HG02678 (cell line): ENCODE results near the gene ZCCHC12.

ENCODE experiments used
- ATAC-seq: cut with Tn5 transposase; IDR thresholded peaks from one replicate; pipeline ENCODE4 v1.9.1; 2021; ENCODE audit warnings: mild to moderate bottlenecking, moderate library complexity; ENCODE audit not compliant: unreplicated experiment

Gene ZCCHC12

GRCh38 chrX:118867251-118867650, 43.6 kb downstream of the ZCCHC12 start:
- no peak for ATAC-seq

GRCh38 chrX:118872102-118872566, 48.5 kb downstream of the ZCCHC12 start:
- ATAC-seq, result no peak
